ENCODE results near the gene PSMC3.
A peak's percentile ranks its signal among the peaks of the same experiment; 100 is the strongest.

The PSMC3 gene

DNA sequence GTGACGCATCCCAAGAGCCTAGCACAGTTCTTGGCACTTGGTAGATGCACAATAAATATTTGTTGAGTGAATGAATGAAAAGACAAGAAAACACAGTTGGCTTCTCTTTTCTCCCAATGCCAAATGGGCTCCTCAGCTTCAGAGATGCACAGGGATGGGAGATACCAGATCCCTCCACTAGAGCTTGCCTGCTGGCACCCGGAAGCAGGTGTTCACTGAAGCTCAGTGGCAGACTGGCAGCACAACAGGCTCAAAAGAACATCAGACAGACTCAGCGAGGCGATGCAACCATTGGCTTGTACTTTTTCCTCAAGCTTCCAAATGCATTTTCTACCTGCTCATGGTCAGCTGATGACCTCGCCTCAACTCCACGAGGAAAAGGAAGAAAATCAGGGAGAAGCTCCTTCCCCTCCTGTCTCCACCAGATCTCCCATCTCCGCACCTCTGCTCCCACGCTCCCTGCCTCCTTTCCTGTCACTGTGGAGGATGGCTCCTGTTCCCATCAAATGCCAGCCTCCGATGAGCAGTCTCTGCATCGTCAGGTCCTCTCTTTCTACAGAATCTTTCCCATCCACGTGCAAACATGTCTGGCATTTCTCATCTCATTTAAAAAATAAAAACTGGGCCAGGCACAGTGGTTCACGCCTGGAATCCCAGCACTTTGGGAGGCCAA, 16.9 kb upstream of the PSMC3 start:
- DNase-seq: peak in 34 of 58 donors; percentile 3 to 76 (median 31)

DNA sequence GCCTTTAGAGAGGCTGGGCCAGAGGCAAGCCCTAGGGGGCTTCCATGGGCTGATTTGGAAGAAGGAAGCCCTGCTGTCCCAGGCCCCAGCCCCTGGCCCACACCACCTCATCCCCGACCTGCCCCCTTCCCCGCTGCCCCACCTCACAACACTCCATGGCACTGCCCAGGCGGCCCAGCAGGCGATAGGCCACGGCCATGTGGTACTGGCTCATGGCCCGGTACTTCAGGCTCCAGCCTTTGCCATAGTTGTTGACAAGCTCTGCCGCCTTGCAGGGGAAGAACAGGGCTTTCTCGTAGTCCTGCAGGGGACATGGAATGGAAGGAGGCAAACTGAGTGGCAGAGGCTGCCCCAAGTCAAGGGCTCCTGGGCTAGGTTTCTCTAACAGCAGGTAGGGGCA, 16.3 kb upstream of the PSMC3 start:
- peak in 43 of 58 donors; percentile 4 to 66 (median 40) for DNase-seq

DNA sequence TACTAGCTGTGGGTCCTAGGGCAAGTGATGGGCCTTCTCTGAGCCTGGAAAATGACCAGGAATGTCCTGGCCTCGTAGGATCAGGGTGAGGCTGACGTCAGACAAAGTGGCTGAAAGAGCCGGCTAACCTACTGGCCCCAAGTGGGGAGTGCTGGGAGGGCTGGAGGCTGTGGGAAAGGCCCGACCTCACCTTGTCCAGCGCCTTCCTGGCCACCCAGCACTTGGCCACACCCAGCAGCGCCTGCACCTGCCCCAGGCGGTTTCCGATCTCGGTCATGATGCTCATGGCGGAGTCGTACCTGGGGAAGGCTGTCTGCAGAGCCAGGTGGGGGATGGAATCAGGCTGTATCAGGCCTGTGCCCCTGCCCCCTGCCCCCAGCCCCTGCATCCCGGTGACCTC, 15.2 kb upstream of the PSMC3 start:
- no peak for DNase-seq

DNA sequence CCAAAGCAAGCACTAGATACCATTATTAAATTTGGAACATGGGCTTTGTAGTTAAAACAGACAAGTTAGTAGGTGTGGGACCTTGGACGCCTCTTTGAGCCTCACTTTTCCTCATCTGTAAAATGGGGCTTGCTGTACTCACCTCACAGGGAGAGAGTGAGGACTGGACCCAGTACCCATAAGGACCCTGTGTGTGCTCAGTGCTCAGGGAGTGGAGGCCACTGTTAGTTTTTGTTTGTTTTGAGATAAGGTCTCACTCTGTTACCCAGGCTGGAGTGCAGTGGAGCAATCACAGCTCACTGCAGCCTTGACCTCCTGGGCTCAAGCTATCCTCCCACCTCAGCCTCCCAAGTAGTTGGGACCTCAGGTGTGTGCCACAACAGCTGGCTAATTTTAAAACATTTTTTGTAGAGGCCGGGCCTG, 13.8 kb upstream of the PSMC3 start:
- DNase-seq: no peak

DNA sequence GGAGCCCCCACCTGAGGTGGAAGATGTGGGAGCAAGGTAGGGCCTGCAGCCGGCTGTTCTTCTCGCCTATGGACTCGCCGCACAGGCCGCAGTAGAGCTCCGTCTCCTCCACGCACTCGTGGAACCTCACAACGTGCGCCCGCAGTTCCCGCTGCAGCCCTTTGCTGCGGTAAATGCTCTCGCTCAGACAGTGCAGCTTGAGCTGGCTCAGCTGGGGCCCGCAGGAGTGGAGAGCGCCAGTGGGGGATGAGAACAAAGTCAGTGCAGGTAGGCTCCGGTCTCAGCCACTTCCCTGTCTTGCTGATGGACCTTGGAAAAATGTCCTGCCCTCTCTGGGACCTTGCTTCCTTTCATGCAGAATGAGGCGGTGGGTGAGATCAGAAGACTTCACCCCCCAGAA, 12.5 kb upstream of the PSMC3 start:
- DNase-seq: no peak

DNA sequence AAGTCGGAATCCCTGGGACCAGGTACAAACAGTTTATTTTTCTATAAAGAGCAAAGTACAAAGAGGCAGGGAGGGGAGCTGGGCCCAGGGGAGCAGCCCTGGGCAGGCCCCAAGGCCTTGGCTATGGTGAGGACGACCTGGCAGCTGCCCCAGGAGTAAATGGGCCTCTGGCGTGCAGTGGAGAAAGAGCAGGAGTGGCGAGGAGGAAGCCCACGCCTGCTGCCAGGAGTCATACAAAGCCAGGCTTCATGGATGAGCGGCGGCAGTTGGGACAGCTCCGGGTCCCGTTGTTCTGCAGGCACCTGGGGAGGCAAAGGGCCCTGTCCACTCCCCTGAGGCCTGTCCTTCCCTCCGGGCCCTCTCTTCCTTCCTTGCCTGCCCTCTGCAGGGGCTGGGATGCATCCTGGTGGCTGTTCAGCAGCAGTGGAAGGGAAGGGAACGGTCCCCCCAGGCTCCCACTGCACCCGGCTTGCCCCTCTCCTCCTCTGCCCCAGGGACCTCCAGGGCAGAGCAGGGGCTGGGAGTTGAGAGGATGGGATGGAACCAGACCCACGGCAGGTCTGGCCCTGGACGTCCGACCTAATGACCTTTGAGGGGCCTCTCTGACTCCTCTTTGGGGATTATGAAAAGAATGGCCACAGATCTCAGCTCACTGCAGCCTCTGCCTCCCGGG, 11.6 kb upstream of the PSMC3 start:
- DNase-seq: peak in 30 of 58 donors; percentile 8 to 67 (median 34)

DNA sequence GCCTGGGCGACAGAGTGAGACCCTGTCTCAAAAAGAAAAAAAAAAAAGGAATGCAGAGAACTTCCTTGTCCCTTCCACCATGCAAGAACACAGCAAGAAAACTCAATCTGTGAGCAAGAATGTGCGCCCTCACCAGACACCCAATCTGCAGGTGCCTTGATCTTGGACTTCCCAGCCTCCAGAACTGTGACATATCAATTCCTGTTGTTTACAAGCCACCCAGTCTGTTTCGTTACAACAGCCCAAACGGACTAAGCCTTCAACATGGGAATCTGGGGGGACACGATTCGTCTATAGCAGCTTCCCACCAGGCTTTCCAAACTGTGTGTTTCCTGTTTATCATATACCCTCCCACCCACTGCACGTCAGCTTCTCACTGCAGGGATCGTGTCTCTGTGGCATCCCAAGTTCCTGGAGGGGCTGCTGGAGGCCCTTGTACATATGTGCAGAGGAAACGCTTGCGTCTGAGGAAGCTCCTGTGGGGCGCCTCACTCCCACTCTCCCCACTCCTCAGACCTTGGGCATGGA, 11.0 kb upstream of the PSMC3 start:
- no peak for DNase-seq

DNA sequence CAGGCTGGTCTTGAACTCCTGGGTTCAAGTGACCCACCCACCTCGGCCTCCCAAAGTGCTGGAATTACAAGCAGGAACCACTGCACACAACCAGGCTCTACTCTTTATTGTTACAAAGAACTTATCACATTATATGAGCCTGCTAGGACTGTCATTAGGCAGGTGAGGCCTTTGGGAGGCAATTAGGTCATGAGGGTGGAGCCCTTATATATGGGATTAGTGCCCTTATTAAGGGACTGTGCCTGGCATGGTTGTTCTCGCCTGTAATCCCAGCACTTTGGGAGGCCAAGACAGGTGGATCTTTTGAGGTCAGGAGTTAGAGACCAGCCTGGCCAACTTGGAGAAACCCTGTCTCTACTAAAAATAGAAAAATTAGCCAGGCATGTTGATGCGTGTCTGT, 10.5 kb upstream of the PSMC3 start:
- no peak for DNase-seq

DNA sequence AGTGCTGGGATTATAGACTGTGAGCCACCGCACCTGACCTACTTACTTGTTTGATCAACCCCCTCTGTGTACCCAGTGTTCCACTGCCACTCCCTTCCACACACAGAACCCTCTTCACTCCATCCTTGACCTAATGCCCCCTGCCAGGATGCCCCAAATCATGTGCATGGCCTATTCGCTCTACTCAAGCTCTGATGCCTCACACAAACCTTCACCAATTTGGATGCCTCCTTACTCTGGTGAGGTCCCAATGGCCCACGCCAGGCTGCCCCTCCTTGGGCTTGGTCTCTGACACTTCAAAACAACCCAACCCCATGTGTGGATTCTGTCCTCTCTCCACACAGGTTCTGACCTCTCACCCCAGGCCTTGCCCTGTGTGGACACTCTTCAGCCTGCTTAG, 9.4 kb upstream of the PSMC3 start:
- DNase-seq: no peak

DNA sequence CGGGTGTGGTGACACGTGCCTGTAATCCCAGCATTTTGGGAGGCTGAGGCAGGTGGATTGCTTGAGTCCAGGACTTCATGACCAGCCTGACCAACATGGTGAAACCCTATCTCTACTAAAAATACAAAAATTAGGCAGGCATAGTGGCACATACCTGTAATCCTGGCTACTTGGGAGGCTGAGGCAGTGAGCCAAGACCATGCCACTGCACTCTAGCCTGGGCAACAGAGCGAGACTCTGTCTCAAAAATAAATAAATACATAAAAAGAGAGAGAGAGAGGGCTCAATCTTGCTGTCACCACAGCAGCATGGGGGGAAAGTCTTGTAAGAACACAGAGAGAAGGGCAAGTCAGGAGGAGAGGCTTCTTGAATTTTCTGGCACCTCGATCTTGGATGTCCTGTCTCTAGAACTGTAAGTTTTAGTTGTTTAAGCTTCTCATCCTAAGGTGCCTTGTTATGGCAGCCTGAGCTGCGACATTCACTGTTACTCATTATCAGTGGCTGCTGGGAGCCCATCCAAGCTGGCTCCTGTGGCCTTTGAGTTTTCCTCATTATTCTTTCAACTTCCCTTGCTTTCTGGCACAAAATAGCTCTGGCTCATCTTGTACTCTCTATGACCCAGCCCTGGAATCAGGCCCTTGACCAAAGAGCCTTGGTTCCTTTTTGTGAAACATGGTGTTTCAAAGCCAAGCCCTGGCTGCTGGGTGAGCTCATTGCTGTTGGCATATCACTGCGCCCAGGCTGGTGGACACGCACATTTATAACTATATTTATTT, 8.0 kb upstream of the PSMC3 start:
- DNase-seq: peak in 25 of 58 donors; percentile 11 to 77 (median 35)

DNA sequence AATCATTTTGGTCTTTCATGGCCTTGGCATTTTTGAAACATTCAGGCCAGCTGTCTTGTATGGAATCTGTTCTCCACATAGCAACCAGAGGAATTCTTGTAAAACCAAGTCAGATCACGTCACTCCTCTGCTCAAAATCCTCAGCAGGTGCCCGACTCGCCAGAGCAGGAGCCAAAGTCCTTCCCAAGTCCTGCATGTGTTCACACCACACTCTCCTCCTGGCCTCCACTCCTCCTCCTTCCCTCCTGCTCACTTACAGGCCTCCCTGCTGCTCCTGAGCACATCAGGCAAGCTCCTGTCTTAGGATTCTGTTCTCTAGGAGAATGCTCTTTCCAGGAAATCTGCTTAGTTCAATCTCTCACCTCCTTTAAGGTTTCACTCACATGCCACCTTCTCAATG, 6.9 kb upstream of the PSMC3 start:
- DNase-seq: no peak

DNA sequence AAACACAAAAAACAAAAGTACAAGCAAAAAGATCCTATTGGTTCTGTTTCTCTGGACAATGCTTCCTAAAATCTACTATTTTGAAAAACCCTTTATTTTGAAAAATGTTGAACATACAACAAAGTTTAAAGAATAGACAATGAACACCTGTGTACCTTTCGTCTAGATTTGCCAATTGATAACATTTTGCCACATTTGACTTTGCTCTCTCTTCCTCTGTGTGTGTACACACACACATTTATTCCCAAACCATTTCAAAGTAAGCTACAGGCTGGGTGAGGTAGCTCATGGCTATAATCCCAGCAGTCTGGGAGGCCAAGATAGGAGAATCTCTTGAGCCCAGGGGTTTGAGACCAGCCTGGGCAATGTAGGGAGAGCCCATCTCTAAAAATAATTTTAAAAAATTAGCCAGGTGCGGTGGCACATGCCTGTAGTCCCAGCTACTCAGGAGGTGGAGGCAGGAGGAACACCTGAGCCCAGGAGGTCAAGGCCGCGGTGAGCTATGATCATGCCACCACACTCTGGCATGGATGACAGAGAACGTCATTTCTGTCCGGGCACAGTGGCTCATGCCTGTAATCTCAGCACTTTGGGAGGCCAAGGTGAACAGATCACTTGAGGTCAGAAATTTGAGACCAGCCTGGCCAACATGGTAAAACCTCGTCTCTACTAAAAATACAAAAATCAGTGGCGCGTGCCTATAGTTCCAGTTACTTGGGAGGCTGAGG, 5.3 kb upstream of the PSMC3 start:
- DNase-seq: no peak

DNA sequence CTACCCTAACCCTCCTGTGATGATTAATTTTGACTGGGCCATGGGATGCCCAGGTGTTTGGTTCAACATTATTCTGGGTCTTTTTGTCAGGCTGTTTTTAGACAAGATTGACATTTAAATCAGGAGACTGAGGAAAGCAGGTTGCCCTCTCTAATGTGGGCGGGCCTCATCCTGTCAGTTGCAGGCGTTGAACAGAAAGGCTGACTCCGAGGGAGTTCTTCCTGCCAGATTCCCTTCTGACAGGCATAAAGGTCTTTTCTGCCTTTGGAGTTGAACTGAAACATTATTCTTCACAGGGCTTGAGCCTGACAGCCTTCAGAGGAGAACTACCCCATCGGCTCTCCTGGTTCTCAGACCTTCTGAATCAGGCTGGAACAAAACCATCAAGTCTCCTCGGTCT, 4.3 kb upstream of the PSMC3 start:
- no peak for DNase-seq

DNA sequence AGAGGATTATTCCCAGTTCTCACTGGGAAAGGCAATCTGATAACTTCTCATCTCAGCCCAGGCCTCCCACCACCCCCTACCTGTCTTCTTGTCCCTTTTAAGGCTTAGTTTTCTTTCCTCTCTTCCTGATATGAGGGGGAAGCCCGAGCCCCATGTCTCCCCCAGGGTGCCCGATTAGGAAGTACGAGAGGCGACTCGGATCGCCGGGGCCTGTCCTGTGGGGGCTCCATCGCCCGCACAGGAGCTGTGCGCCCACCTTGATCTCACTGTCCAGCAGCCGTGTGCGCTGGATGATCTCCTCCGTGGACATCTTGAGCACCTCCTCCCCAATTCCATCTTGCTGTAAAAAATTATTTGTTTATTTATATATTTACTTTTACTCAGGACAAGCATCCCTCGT, 628 bp downstream of the PSMC3 start:
- no peak for DNase-seq

DNA sequence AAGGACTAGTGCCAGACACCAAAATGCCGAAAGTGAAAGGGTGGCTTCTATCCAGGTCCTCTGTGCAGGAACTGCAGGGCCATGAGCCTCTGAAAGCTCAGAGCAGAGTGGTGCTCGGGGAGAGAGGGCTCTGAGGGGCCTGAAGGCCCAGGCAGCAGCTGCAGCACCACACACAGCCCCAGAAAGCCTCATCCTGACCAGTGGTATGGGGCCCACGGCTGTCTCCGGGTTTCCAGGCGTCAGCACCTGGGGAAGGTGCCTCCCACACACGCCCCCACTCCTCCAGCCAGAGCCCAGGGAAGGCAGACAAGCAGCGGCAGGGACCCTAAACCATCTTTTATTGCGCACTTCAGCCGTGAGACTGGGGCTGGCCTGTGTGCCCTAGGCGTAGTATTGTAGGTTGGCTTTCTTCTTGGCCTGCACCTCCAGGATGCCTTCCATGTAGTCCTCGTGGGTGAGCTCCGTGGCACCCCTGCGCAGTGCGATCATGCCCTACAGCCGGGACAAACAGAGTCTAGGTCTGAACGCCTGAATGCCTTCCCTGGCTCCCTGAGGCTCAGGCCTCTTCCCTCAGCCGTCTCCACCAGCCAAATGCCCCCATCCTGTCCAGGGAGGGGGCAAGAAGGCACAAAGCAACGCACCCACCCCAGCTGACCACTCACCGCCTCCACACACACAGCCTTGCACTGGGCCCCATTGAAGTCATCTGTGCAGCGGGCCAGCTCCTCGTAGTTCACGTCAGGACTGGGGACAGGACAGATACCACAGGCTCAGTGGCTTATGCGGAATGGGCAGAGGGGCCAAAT, 7.6 kb downstream of the PSMC3 start:
- no peak for DNase-seq

DNA sequence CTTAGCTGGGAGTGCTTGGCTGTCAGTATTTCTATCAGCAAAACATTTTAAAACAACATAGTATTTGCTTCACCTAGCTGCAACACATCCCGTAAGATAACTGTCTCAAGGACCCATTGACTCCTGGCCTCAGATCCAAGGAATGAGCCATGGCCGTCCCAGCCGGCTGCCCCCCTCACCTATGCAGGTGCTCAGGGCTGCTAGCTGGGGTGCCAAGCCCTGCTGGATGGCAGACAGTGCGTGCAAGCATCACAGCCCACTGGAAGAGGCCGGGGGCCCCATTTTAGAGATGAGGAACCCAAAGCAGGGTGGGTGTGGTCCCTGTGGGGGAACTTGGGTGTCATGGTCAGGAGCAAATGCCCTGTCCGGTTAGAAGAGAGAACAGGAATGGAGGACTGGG, 8.5 kb downstream of the PSMC3 start:
- DNase-seq: no peak

DNA sequence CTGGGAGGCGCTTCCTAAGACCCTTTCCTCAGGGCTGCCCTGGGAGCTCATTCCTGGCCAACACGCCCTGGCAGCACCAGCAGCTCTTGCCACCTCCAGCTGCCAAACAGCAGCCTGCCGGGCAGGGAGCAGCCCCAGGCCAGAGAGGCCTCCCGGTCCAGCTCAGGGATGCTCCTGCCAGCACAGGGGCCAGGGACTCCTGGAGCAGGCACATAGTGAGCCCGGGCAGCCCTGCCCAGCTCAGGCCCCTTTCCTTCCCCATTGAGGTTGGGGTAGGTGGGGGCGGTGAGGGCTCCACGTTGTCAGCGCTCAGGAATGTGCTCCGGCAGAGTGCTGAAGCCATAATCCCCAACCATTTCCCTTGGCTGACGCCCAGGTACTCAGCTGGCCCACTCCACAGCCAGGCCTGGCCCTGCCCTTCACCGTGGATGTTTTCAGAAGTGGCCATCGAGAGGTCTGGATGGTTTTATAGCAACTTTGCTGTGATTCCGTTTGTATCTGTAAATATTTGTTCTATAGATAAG, 10.2 kb downstream of the PSMC3 start:
- DNase-seq: peak in 4 of 58 donors; percentile 28 to 56 (median 46)

DNA sequence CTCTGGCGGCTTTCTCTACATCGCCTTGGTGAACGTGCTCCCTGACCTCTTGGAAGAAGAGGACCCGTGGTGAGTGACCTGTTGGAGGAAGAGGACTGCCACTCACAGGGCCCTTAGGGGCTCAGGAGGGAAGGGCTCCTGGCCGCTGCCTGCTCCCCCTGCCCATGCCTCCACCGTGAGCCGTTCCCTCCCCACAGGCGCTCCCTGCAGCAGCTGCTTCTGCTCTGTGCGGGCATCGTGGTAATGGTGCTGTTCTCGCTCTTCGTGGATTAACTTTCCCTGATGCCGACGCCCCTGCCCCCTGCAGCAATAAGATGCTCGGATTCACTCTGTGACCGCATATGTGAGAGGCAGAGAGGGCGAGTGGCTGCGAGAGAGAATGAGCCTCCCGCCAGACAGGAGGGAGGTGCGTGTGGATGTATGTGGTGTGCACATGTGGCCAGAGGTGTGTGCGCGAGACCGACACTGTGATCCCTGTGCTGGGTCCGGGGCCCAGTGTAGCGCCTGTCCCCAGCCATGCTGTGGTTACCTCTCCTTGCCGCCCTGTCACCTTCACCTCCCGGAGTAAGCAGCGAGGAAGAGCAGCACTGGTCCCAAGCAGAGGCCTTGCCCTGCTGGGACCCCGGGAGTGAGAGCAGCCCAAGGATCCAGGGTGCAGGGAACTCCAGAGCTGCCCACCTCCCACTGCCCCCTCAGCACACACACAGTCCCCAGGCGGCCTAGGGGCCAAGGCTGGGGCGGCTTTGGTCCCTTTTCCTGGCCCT, 11.0 kb downstream of the PSMC3 start:
- DNase-seq: no peak

DNA sequence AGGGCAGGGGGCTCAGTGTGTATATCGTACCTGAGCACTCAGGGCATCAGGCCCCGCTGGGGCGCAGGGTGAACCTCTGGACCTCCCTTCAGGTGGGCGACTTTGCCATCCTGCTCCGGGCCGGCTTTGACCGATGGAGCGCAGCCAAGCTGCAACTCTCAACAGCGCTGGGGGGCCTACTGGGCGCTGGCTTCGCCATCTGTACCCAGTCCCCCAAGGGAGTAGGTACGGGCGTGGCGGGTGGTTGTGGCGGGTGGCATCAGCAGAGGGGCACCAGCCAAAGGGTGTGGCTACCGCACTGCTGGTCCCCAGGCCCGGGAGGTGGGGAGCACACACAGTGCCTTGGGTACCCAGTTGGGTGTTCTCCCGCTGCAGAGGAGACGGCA, 11.6 kb downstream of the PSMC3 start:
- DNase-seq: no peak

All from anterior cingulate cortex (tissue), 58 donors.